ENCODE data around the gene AHSG. TPM values are rescaled to one million over a fixed set of nuclear protein-coding genes. Genes with fewer than 3 reads are reported as not detected.

The AHSG gene
- total RNA-seq, 2 donors from 2014 or later: not detected

GRCh38 chr3:186598108-186598784 lies 14.6 kb upstream of the AHSG start:
- no peak for TF ChIP-seq POLR2A (IDR thresholded peaks at IDR 0.05)
- TF ChIP-seq, protein P1, sequence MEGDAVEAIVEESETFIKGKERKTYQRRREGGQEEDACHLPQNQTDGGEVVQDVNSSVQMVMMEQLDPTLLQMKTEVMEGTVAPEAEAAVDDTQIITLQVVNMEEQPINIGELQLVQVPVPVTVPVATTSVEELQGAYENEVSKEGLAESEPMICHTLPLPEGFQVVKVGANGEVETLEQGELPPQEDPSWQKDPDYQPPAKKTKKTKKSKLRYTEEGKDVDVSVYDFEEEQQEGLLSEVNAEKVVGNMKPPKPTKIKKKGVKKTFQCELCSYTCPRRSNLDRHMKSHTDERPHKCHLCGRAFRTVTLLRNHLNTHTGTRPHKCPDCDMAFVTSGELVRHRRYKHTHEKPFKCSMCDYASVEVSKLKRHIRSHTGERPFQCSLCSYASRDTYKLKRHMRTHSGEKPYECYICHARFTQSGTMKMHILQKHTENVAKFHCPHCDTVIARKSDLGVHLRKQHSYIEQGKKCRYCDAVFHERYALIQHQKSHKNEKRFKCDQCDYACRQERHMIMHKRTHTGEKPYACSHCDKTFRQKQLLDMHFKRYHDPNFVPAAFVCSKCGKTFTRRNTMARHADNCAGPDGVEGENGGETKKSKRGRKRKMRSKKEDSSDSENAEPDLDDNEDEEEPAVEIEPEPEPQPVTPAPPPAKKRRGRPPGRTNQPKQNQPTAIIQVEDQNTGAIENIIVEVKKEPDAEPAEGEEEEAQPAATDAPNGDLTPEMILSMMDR (IDR thresholded peaks at IDR 0.05): no peak
- no peak overlapping the region for H3K4me3 ChIP-seq
- H3K36me3 ChIP-seq: no peaks in the 10 kb centered on the region
- no peak overlapping the region for H3K27ac ChIP-seq
- intact Hi-C loops (cut with DNase I): no loop called here
- WGBS: 69% methylated on average over 11 of the region's 11 CpGs
- H3K9me3 ChIP-seq: no peaks in the 10 kb centered on the region
- no peaks in the 10 kb centered on the region for H3K27me3 ChIP-seq (replicated peaks; ENCODE audit: insufficient read depth)
- no peak for DNase-seq (ENCODE audit: low spot score)
- H3K4me1 ChIP-seq (replicated peaks): no peaks in the 10 kb centered on the region

DNA sequence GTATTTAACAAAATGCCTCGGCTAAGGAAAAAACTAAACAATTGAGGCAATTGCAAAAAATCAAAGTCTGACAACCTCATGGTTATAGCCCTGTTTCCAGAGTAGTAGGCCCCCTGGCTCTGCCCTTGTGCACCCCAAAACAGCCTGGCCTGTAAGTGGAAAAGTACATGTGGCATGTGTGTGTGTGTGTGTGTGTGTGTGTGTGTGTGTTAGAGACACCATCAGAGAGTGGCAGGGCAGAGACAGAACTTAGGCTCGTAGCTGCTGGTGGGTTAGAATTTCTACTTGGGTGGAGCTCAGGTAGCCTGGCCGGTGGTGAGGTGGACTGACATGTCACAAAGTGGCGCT lies 14.1 kb upstream of the AHSG start:
- no peaks in the 10 kb centered on the region for H3K9me3 ChIP-seq
- intact Hi-C loops (cut with DNase I): no loop called here
- DNase-seq (ENCODE audit: low spot score): no peak
- no peak overlapping the region for H3K27ac ChIP-seq
- H3K36me3 ChIP-seq: no peaks in the 10 kb centered on the region
- TF ChIP-seq POLR2A (IDR thresholded peaks at IDR 0.05): no peak
- TF ChIP-seq POLR2AphosphoS5 (IDR thresholded peaks at IDR 0.05): no peak
- TF ChIP-seq, protein P1 (IDR thresholded peaks at IDR 0.05): no peak
- H3K4me3 ChIP-seq: no peak overlapping the region
- 87% methylated on average over 4 of the region's 4 CpGs for WGBS
- H3K4me1 ChIP-seq (replicated peaks): no peaks in the 10 kb centered on the region
- H3K27me3 ChIP-seq (replicated peaks; ENCODE audit: insufficient read depth): no peaks in the 10 kb centered on the region

DNA sequence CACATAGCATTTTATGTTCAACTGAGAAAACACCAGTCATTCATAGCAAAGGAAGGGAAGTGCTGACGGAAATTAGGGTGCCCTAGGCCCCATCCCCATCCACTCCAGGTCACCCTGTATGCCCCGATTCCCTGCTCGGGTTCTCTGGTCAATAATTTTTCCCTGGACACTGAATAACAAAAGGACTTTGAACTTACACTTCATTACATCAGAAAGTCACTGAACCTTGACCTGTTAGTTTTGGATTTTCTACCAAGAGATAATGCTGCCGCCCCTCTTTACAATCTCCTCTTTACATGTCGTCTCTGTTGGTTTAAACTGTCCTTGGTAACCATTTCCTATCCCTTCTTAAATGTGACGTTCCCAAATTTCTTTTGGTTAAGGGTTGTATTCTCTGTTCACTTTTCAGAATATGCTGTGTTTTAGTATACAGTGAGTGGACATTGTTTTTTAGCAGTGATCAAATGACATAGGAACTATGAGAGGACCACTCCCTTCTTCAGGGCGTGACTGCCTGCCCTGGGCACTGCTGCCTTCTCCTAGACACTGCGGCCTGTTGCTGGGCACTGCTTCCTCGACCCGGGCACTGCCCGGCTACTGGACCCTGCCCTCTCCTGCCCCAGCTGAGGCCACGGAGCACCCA lies 13.6 kb upstream of the AHSG start:
- intact Hi-C loops (cut with DNase I): no loop called here
- no peak overlapping the region for H3K4me3 ChIP-seq
- no peak for DNase-seq (ENCODE audit: low spot score)
- no peaks in the 10 kb centered on the region for H3K36me3 ChIP-seq
- H3K27me3 ChIP-seq (replicated peaks; ENCODE audit: insufficient read depth): no peaks in the 10 kb centered on the region
- no peaks in the 10 kb centered on the region for H3K9me3 ChIP-seq
- no peak overlapping the region for H3K27ac ChIP-seq
- 80% methylated on average over 12 of the region's 12 CpGs for WGBS
- H3K4me1 ChIP-seq (replicated peaks): no peaks in the 10 kb centered on the region
- TF ChIP-seq, protein P1 (IDR thresholded peaks at IDR 0.05): no peak
- no peak for TF ChIP-seq POLR2AphosphoS5 (IDR thresholded peaks at IDR 0.05)
- TF ChIP-seq POLR2A (IDR thresholded peaks at IDR 0.05): no peak

- H3K27me3 ChIP-seq (replicated peaks; ENCODE audit: insufficient read depth): no peaks in the 10 kb centered on the region
- no peak overlapping the region for H3K4me3 ChIP-seq
- no peak overlapping the region for H3K27ac ChIP-seq
- TF ChIP-seq POLR2A (IDR thresholded peaks at IDR 0.05): no peak
- TF ChIP-seq, protein P1 (IDR thresholded peaks at IDR 0.05): no peak
- no peak for TF ChIP-seq POLR2AphosphoS5 (IDR thresholded peaks at IDR 0.05)
- no peaks in the 10 kb centered on the region for H3K36me3 ChIP-seq
- no peaks in the 10 kb centered on the region for H3K9me3 ChIP-seq
- WGBS: 92% methylated on average over 2 of the region's 2 CpGs
- intact Hi-C loops (cut with DNase I): no loop called here
- no peaks in the 10 kb centered on the region for H3K4me1 ChIP-seq (replicated peaks)
- no peak for DNase-seq (ENCODE audit: low spot score)
Measured at GRCh38 chr3:186599785-186600166, 13.1 kb upstream of the AHSG start.

DNA sequence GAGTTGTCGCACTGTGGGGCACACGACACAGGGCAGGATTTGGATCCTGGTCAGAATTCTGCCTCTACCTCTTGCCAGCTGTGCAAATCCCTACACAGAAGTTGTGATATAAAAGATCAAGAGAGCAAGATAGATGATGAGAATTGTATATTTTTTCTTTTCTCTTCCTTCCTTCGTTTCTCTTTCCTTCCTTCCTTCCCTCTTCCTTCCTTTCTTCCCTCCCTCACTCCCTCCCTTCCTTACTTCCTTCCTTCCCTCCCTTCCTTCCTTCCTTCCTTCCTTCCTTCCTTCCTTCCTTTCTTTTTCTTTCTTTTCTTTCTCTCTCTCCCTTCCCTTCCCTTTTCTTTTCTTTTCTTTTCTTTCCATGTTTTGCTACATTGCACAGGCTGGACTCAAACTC lies 12.0 kb upstream of the AHSG start:
- TF ChIP-seq POLR2A (IDR thresholded peaks at IDR 0.05) (no peak), POLR2AphosphoS5 (IDR thresholded peaks at IDR 0.05) (no peak)
- TF ChIP-seq, protein P1 (IDR thresholded peaks at IDR 0.05): no peak
- H3K27me3 ChIP-seq (replicated peaks; ENCODE audit: insufficient read depth): no peaks in the 10 kb centered on the region
- 53% methylated on average over 3 of the region's 3 CpGs for WGBS
- no peak overlapping the region for H3K27ac ChIP-seq
- H3K4me3 ChIP-seq: no peak overlapping the region
- no peak for DNase-seq (ENCODE audit: low spot score)
- no peaks in the 10 kb centered on the region for H3K4me1 ChIP-seq (replicated peaks)
- no peaks in the 10 kb centered on the region for H3K36me3 ChIP-seq
- intact Hi-C loops (cut with DNase I): no loop called here
- no peaks in the 10 kb centered on the region for H3K9me3 ChIP-seq

All from prostate gland (tissue), 2 donors.